ENCODE measurements around the gene UNC5B.

The UNC5B gene

DNA sequence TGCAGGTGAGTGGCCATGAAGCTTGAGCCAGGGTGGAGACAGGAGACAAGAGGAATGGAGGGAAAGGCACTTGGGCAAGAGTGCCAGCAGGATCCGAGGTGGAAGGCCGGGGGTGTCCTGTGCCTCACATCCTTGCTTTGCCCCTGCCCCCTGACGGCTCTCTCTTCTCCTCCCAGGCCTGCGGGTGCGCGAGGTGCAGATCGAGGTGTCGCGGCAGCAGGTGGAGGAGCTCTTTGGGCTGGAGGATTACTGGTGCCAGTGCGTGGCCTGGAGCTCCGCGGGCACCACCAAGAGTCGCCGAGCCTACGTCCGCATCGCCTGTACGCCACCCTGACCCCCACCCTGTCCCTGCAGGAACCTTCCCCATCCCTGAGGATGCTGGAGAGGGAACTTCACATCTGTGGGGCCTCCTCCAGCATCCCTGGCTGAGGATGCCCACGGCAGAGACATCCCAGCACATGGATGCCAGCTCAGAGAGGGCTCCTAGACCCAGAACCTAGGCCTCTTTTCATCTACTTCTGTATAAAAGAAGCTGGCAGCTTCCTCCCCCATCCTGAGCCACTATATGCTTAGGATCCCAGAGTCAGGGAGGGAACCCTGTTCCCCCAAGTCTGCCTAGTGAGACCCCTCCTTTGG is 72.3 kb downstream of the UNC5B start:
- TF ChIP-seq, protein P1, sequence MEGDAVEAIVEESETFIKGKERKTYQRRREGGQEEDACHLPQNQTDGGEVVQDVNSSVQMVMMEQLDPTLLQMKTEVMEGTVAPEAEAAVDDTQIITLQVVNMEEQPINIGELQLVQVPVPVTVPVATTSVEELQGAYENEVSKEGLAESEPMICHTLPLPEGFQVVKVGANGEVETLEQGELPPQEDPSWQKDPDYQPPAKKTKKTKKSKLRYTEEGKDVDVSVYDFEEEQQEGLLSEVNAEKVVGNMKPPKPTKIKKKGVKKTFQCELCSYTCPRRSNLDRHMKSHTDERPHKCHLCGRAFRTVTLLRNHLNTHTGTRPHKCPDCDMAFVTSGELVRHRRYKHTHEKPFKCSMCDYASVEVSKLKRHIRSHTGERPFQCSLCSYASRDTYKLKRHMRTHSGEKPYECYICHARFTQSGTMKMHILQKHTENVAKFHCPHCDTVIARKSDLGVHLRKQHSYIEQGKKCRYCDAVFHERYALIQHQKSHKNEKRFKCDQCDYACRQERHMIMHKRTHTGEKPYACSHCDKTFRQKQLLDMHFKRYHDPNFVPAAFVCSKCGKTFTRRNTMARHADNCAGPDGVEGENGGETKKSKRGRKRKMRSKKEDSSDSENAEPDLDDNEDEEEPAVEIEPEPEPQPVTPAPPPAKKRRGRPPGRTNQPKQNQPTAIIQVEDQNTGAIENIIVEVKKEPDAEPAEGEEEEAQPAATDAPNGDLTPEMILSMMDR (conservative IDR thresholded peaks at IDR 0.05) = no peak
- no peak overlapping the region for H3K27ac ChIP-seq

DNA sequence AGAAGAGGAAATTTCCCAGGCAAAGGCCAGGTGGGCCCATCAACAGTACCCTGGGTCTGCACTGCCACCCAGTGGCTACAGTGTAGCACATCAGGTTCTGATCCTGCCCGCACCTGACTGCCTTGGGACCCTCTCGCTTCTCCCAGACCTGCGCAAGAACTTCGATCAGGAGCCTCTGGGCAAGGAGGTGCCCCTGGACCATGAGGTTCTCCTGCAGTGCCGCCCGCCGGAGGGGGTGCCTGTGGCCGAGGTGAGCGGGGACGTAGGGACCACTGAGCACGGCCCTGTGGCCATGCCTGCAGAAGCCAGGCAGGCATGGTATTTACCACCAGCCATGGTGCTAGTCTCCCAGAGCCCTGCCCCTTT is 72.8 kb downstream of the UNC5B start:
- no peak overlapping the region for H3K27ac ChIP-seq
- TF ChIP-seq, protein P1 (conservative IDR thresholded peaks at IDR 0.05) = peak; percentile 89

DNA sequence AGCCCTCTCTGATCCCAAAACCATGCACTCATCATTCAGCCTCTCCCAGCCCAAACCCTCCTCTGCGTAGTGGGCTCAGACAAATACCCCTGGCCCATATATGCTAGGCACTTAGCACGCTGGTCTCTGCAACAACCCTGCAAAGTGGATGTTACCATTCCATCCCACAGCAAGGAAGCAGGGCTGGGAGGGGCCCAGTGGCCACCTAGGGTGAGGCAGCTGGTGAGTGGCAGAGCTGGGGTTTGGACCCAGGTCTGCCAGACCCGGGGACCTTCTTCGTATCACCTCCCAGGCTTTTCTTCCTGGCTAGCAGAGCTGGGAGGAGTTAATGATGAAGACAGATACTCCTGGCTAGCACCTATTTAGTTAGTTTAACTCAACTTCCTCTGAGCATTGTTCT is 73.6 kb downstream of the UNC5B start:
- TF ChIP-seq, protein P1 (conservative IDR thresholded peaks at IDR 0.05) = no peak
- no peak overlapping the region for H3K27ac ChIP-seq

DNA sequence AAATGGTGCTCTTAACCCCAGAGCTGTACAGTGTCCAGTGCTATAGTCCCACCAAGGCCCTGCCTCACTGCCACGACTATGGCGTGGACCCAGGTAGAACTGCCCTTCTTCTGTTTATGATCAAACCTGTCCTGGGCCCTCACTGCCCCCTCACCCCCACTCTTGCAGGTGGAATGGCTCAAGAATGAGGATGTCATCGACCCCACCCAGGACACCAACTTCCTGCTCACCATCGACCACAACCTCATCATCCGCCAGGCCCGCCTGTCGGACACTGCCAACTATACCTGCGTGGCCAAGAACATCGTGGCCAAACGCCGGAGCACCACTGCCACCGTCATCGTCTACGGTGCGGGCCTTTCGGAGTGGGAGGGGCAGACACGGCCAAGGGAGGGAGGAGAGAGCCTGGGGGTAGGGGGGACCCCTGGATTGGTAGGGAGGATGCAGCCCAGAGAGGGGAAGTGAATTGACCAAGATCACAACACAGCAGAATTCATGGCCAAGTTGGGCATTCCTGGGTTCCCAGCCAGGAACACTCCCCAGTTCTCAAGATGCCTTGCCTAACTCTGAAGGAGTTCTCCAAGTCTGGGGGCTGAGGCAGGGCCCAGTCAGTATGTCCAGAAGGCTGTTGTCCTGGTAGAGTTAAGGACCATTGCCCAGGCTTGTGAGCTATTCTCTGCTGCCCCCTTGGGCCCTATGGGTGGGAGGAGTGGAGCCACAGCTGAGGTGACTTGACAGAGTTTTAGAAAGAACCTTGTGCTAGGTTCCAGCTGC is 74.3 kb downstream of the UNC5B start:
- TF ChIP-seq, protein P1 (conservative IDR thresholded peaks at IDR 0.05) = no peak
- no peak overlapping the region for H3K27ac ChIP-seq

DNA sequence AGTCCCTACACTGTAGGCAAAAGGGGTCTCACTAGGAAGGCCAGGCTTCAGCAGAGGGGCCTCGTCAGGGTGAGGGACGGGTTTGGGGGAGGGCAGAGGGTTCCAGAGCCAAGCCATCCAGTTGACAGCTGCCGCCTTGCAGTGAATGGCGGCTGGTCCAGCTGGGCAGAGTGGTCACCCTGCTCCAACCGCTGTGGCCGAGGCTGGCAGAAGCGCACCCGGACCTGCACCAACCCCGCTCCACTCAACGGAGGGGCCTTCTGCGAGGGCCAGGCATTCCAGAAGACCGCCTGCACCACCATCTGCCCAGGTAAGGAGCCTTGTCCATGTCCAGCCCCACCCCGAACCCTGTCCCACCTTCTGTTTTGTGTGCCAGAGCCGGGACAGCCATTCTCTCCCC is 75.1 kb downstream of the UNC5B start:
- TF ChIP-seq, protein P1 (conservative IDR thresholded peaks at IDR 0.05) = no peak
- no peak overlapping the region for H3K27ac ChIP-seq

DNA sequence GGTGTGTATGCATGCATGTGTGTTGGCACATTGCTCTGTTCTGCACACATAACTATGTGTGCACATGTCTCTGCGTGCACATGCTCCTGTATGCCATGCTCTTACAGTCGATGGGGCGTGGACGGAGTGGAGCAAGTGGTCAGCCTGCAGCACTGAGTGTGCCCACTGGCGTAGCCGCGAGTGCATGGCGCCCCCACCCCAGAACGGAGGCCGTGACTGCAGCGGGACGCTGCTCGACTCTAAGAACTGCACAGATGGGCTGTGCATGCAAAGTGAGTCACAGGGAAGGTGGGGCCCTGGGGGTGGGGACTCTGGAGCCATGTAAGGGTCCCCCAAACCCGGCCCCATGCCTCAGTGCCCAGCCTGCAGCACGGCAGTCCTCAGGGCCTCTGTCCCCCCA is 76.1 kb downstream of the UNC5B start:
- no peak overlapping the region for H3K27ac ChIP-seq
- TF ChIP-seq, protein P1 (conservative IDR thresholded peaks at IDR 0.05) = no peak

DNA sequence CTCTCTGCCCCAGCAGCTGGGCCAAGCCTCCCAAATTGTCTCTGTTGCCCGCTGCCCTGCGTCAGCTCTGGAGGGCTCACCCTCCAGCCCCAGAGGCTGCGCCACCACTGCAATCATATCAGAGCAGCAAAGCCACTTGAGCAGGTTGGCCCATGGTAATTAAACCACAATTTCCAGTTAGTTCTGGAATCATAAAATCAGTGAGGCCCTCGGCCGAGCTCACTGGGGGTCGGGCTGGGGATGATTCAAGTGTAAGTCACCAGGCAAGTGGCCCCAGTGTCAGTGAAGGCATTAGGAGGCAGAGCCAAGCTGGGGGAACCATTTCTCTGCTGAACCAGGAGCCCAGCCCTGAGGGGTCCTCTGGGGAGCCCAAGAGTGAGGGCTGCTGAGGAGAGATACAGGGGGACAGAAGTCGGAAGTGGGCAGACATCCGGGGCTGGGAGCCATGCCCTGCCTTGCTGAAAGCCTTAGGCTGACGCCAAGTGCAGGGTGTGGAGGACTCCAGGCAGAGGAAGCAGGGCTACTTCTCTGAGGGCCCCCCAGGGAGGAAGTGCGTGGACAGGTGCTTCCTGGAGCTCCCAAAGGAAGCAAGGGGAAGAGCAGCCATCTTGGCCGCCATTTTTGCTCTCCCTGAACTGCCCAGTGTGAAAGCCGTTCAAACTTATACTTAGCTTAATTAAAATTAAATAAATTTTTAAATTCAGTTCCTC is 77.2 kb downstream of the UNC5B start:
- TF ChIP-seq, protein P1 (conservative IDR thresholded peaks at IDR 0.05) = no peak
- no peak overlapping the region for H3K27ac ChIP-seq
